B cell (primary cell): ENCODE results near the gene PDK1. TPM values are rescaled to one million over a fixed set of nuclear protein-coding genes. Genes with fewer than 3 reads are reported as not detected.

Source experiments
- ATAC-seq: fragments of 200-7000 bp; cut with Tn5 transposase; one replicate; pipeline ENCODE4 v1.10.0; 2021; ENCODE audit warnings: low read depth, mild to moderate bottlenecking, moderate number of reproducible peaks, moderate library complexity
- CTCF ChIA-PET: fragments of 350-600 bp; sonication (Branson Sonifier 250); formaldehyde crosslinking; loops from one replicate; lab custom pipeline; 2021; ENCODE audit warnings: antibody characterized with exemption, inconsistent platforms; lab: Charles Lee
- POLR2A ChIA-PET: fragments of 350-600 bp; sonication (Branson Sonifier 250); formaldehyde crosslinking; loops from one replicate; lab custom pipeline; 2021; ENCODE audit warnings: antibody characterized with exemption; lab: Charles Lee
- DNase-seq: peaks from one replicate; pipeline ENCODE4 v3.0.0; 2013
- H2AFZ ChIP-seq: 2 replicates; pipeline ENCODE4 v1.6.1; 2012; ENCODE audit warnings: mild to moderate bottlenecking, low read depth, low read length; ENCODE audit not compliant: insufficient read depth, poor library complexity, severe bottlenecking
- H3K27ac ChIP-seq, 2 donors: 1 replicate in 1 of 2; 2 replicates in 1 of 2; pipeline ENCODE4 v1.5.1; 2012 to 2013; ENCODE audit warnings: low read length in 2 of 2, mild to moderate bottlenecking in 2 of 2, moderate library complexity in 1 of 2
- H3K27me3 ChIP-seq, 4 experiments: fragments of 200-600 bp in 1 of 4; sonication (generic) in 1 of 4; replicated peaks in 1 of 4; 1 replicate in 2 of 4; 2 replicates in 2 of 4; pipeline versions ENCODE4 v1.6.1 to v1.7.0; 2013 to 2016; ENCODE audit warnings: low read length in 3 of 4, mild to moderate bottlenecking in 2 of 4, mixed read lengths in 1 of 4, moderate library complexity in 1 of 4; ENCODE audit not compliant: insufficient read depth in 4 of 4, control insufficient read depth in 3 of 4; ENCODE audit errors: control extremely low read depth in 1 of 4
- H3K36me3 ChIP-seq, 2 experiments: replicated peaks in 1 of 2; 1 replicate in 1 of 2; 2 replicates in 1 of 2; pipeline versions ENCODE4 v1.6.1 to v1.7.1; 2013; ENCODE audit warnings: low read length in 1 of 2; ENCODE audit not compliant: insufficient read depth in 2 of 2, control insufficient read depth in 1 of 2; ENCODE audit errors: control extremely low read depth in 1 of 2, extremely low read depth in 1 of 2
- H3K4me1 ChIP-seq, 2 donors: fragments of 200-600 bp in 1 of 2; sonication (generic) in 1 of 2; 1 replicate in 1 of 2; 2 replicates in 1 of 2; pipeline versions ENCODE4 v1.5.1 to v1.6.1; 2013 to 2017; ENCODE audit warnings: low read length in 2 of 2; ENCODE audit not compliant: control insufficient read depth in 2 of 2, insufficient read depth in 2 of 2
- H3K4me2 ChIP-seq: replicated peaks from 2 replicates; pipeline ENCODE3; 2012; ENCODE audit warnings: mild to moderate bottlenecking, low read depth, low read length; ENCODE audit not compliant: poor library complexity, severe bottlenecking
- H3K4me3 ChIP-seq, 5 experiments: fragments of 200-600 bp in 1 of 5; sonication (generic) in 1 of 5; 1 replicate in 3 of 5; 2 replicates in 2 of 5; pipeline versions ENCODE4 v1.5.1 to v1.7.0; 2011 to 2016; ENCODE audit warnings: low read length in 4 of 5, mild to moderate bottlenecking in 4 of 5, low read depth in 2 of 5, control low read depth in 1 of 5, moderate library complexity in 1 of 5; ENCODE audit not compliant: insufficient read depth in 1 of 5; ENCODE audit errors: control extremely low read depth in 1 of 5, extremely low read depth in 1 of 5
- H3K79me2 ChIP-seq: fragments of 200-600 bp; sonication (generic); one replicate; pipeline ENCODE4 v1.6.0; 2016; ENCODE audit warnings: low read length; ENCODE audit not compliant: control insufficient read depth, insufficient read depth
- H3K9ac ChIP-seq: fragments of 200-600 bp; sonication (generic); 2 replicates; pipeline ENCODE4 v1.6.1; 2017; ENCODE audit warnings: mild to moderate bottlenecking, low read length, moderate library complexity
- H3K9me3 ChIP-seq, 3 donors: one replicate each; pipeline versions ENCODE4 v1.6.1 to v1.7.1; 2013; ENCODE audit warnings: low read length in 2 of 3; ENCODE audit not compliant: control insufficient read depth in 2 of 3, insufficient read depth in 1 of 3; ENCODE audit errors: control extremely low read depth in 1 of 3
- H4K20me1 ChIP-seq: 2 replicates; pipeline ENCODE4 v1.6.0; 2012; ENCODE audit warnings: mild to moderate bottlenecking, low read length; ENCODE audit not compliant: insufficient read depth, control insufficient read depth, poor library complexity, severe bottlenecking
- H3K27ac Mint-ChIP-seq: one replicate; pipeline ENCODE4 v1.8.0; 2021; ENCODE audit warnings: mixed read lengths
- H3K27me3 Mint-ChIP-seq: one replicate; pipeline ENCODE4 v1.8.0; 2021; ENCODE audit warnings: mixed read lengths
- H3K4me1 Mint-ChIP-seq: one replicate; pipeline ENCODE4 v1.8.0; 2021; ENCODE audit warnings: mixed read lengths
- H3K4me3 Mint-ChIP-seq: one replicate; pipeline ENCODE4 v1.8.0; 2021; ENCODE audit warnings: mixed read lengths
- H3K9me3 Mint-ChIP-seq: one replicate; pipeline ENCODE4 v1.8.0; 2022; ENCODE audit warnings: mixed read lengths; ENCODE audit not compliant: insufficient read depth
- CTCF ChIP-seq: fragments of 200-600 bp; IDR thresholded peaks from one replicate; pipeline ENCODE4 v1.8.0; 2022; ENCODE audit warnings: antibody characterized with exemption, mild to moderate bottlenecking
- EZH2 ChIP-seq: IDR thresholded peaks from 2 replicates; pipeline ENCODE4 v1.6.1; 2012; ENCODE audit warnings: borderline replicate concordance, low read depth, mild to moderate bottlenecking, moderate library complexity, low read length; ENCODE audit not compliant: insufficient read depth, poor library complexity, severe bottlenecking
- WGBS: methylation state at CpG from one replicate; pipeline ENCODE4 v1.1.5; 2013; ENCODE audit warnings: missing lambda C conversion rate; ENCODE audit not compliant: insufficient coverage; 5-methylcytosine and 5-hydroxymethylcytosine counted together
- intact Hi-C: fragments of 100-400 bp; cut with micrococcal nuclease; formaldehyde crosslinking; loops from one replicate; pipeline ENCODE4 v1.10.0; 2022
- polyA minus RNA-seq: library from RNA; depleted of rRNA, polyadenylated mRNA; stranded (reverse); fragments of >200 nt; gene quantifications from 2 replicates; pipeline ENCODE4 v1.2.3, GENCODE V29; 2012
- polyA plus RNA-seq: library from polyadenylated mRNA; depleted of rRNA; stranded (reverse); fragments of >200 nt; gene quantifications from 2 replicates; pipeline ENCODE4 v1.2.3, GENCODE V29; 2012
- total RNA-seq, 2 donors: library from RNA; stranded (reverse); fragments of 120-200 nt in 1 of 2; gene quantifications; 1 replicate in 1 of 2; 2 replicates in 1 of 2; pipeline versions ENCODE4 v1.2.3 to v1.2.4, GENCODE V29; 2013 to 2022

Gene PDK1
- total RNA-seq: 25.5 and 33.6 TPM in 2 replicates
- total RNA-seq (2013): 27.7 TPM
- polyA plus RNA-seq: 12.5 and 15.9 TPM in 2 replicates
- 19.4 and 61.2 TPM in 2 replicates for polyA minus RNA-seq

GRCh38 chr2:172555522-172556283 lies at the start of gene PDK1:
PDK1 (plus strand) TSS chr2:172556090; CDS start chr2:172556151, 61 bp downstream.
- peak within 1 kb of the TSS; percentile 80 to 96 (median 86) for H3K4me3 ChIP-seq
- peak within 1 kb of the TSS; percentile 84 for H3K9ac ChIP-seq
- H3K4me1 ChIP-seq: peaks cover 20 to 25% of the 10 kb centered on the region in 2 donors
- TF ChIP-seq CTCF (no peak), EZH2 (no peak)
- peaks cover 88% of the 10 kb centered on the region for H3K79me2 ChIP-seq
- intact Hi-C loops: loop anchor here (1.0 to 10.0 kb wide), 8 partner anchors 121 to 1929 kb away; partner anchors contain the start of genes DCAF17, DLX2, GORASP2 and GPR155
- no peaks in the 10 kb centered on the region for H3K9me3 ChIP-seq
- Mint-ChIP-seq H3K27ac (peak within 1 kb of the TSS; percentile 97), H3K4me1 (peaks cover 32% of the 10 kb centered on the region), H3K4me3 (peak within 1 kb of the TSS; percentile 98), H3K27me3 (no peaks in the 10 kb centered on the region), H3K9me3 (no peaks in the 10 kb centered on the region)
- ChIA-PET CTCF (interaction anchor here (1.2 to 1.3 kb wide), 2 partner anchors 40 to 94 kb away, joined by 3 to 5 read pairs; no protein-coding TSS in a partner anchor), POLR2A (interaction anchor here (0.7 to 1.6 kb wide), 2 partner anchors 453 to 633 kb away, joined by 3 to 4 read pairs; partner anchors contain the start of genes DLX2 and HAT1)
- ATAC-seq: peak; percentile 90
- DNase-seq: peak; percentile 94
- H3K27me3 ChIP-seq: no peaks in the 10 kb centered on the region
- under 1% methylated on average over 85 of the region's 88 CpGs for WGBS
- H3K36me3 ChIP-seq: peaks cover 0 to 11% of the 10 kb centered on the region in 2 experiments
- peak within 1 kb of the TSS; percentile 79 for H3K4me2 ChIP-seq
- peak within 1 kb of the TSS; percentile 87 for H2AFZ ChIP-seq
- H4K20me1 ChIP-seq: peaks cover 25% of the 10 kb centered on the region
- peak within 1 kb of the TSS; percentile 87 to 92 for H3K27ac ChIP-seq

GRCh38 chr2:172507199-172507598 lies 48.7 kb upstream of the PDK1 start:
- no peak for ATAC-seq
- Histone ChIP-seq H3K4me2 (no peak overlapping the region), H3K4me1 (peaks cover 42 to 44% of the 10 kb centered on the region in 2 donors), H3K79me2 (no peaks in the 10 kb centered on the region), H3K9ac (no peak overlapping the region), H3K9me3 (peaks cover 0 to 7% (median 5%) of the 10 kb centered on the region in 3 donors), H3K27ac (no peak overlapping the region), H3K4me3 (no peak overlapping the region), H3K27me3 (no peaks in the 10 kb centered on the region), H2AFZ (no peak overlapping the region), H3K36me3 (no peaks in the 10 kb centered on the region), H4K20me1 (no peaks in the 10 kb centered on the region)
- H3K4me3 Mint-ChIP-seq: no peak overlapping the region
- no peaks in the 10 kb centered on the region for H3K27me3 Mint-ChIP-seq
- no peaks in the 10 kb centered on the region for H3K9me3 Mint-ChIP-seq
- ChIA-PET CTCF (no interaction called here), POLR2A (no interaction called here)
- peaks cover 39% of the 10 kb centered on the region for H3K4me1 Mint-ChIP-seq
- TF ChIP-seq CTCF (no peak), EZH2 (no peak)
- DNase-seq: no peak
- intact Hi-C loops: no loop called here
- WGBS: 96% methylated on average over 2 of the region's 4 CpGs
- H3K27ac Mint-ChIP-seq: no peak overlapping the region
